Retina (tissue), 1 donor: ENCODE results near the gene TESK1.

ENCODE experiments used
- DNase-seq: peaks from one replicate; pipeline ENCODE4 v3.0.0-alpha.2; 2016

TESK1 gene

DNA sequence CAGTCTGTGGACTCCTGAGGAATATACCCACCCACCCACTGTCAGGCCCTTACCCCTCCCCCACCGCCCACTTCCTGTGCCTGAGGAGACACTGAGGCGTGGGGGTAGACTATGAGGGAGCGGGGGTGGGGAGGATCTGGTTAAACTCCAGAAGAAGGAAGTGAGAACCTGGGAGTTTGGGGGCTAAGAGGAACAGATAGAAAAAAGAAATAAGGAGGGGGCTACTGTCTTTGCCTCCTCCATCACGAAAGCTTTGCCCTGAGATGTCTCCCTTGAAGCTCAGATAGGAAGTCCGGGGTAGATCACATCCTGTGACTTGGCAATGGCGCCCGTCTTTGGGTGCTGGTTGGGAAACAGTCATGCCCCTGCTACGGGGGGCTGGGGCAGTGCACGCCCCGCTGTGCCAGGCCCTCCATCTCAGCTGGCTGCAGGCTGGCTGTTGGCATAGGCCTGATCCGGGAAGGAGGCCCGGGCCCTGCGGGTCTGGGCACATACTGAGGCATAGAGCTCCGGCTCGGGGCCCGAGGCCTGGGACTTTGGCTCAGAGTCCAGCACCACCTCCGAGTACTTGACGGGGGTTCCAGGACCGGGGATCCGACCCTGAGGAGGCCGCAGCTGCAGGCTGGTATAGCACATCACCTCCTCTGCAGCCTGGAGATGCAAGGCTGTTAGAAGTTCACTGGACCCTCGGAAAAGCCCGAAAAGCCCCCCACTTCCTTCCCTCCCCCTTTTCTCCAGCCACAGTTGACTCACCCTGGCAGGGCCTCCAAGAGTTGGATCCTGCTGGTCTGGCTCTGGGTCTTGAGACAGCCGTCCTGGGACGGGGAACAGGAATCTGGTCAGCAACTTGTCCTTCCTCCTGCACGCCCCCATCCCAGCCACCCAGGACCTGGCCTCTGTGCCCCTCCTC lies 44.6 kb downstream of the TESK1 start:
- DNase-seq, result no peak

DNA sequence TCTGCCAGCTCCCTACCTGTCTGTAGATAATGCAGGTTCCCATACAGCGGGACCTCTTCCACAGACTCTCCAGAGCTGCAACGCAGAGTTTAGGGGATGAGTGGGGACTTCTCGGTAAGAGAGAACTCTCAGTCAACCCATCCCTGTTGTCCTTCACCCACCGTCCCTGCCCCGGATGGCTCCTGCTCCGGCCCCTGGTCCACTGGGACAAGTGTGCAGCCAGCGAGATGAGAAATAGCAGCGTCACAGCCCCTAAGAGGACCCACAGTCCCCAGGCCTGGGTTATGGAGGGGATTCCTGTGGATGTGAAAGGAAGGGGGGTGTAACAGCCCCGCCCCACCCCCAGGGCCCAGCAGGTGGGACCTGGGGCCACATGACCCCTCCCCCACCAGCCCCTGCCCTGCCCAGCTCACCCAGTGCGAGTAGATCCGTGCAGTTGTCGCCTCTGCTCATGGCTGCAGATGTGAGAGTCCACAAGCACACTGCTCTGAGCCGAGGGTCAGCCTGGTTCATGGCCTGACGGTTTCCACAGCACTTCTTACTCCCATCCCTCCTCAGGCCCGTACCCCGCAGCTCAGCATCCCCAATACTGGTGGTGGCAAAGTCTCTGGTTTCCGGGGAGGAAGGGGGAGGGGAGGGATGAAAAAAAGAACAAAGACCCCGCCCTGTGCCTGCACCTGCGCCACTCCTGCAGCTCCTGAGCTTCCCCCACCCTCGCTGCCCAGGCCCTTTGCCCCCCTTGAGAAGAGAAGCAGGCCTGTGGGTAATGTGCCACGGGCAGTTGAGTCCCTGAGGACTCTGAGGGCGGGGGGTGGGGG lies 45.5 kb downstream of the TESK1 start, which contains the start of gene SIT1:
SIT1 (minus strand) TSS at position 591 of the 818 bp plus-strand sequence; CDS start at position 513, 78 bp downstream.
- DNase-seq, result no peak

DNA sequence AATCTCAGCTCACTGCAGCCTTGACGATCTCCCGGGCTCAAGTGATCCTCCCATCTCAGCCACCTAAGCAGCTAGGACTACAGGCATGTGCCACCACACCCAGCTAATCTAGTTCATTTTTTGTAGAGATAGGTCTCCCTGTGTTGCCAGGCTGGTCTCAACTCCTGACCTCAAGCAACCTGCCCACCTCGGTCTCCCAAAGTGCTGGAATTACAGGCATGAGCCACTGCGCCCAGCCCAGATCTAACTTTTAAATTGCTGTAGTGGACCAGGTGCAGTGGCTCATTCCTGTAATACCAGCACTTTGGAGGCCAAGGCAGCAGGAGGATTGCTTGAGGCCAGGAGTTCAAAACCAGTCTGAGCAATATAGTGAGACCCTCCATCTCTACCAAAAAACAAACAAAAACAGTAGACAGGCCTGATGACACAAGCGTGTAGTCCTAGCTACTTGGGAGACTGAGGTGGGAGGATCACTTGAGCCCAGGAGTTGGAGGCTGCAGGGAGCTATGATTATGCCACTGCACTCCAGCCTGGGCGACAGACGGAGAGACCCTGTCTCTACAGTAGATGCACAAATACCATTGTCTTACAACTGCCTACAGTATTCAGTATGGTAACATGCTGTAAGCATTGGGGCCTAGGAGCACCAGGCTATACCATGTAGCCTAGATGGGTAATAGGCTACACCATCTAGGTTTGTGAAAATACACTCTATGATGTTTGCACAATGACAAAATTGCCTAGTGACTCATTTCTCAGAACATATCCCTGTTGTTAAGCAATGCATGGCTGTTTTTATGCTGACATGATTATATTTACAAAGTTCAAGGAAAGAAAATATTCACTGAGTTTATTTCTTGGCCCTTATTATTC lies 47.1 kb downstream of the TESK1 start:
- DNase-seq, result no peak

DNA sequence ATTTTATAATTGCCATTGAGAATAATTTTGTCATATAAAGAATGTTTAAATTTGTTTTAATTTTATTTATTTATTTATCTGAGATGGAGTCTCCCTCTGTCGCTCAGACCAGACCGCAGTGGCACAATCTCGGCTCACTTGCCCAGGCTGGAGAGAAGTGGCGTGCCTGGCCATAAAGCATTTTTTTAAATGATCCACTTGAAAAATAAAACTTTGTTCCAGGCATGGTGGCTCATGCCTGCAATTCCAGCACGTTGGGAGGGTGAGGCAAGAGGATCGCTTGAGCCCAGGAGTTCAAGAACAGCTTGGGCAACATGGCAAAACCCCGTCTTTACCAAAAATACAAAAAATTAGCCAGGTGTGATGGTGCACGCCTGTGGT lies 47.8 kb downstream of the TESK1 start:
- no peak for DNase-seq

DNA sequence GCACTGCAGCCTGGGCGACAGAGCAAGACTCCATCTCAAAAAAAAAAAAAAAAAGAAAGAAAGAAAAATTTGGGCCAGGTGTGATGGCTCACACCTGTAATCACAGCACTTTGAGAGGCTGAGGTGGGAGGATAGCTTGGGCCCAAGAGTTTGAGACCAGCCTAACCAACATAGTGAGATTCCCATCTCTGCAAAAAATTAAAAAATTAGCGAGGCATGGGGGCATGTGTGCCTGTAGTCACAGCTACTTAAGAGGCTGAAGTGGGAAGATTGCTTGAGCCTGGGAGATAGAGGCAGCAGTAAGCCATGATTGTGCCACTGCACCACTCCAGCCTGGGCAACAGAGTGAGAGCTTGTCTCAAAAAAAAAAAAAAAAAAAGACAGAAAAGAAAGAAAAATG lies 48.5 kb downstream of the TESK1 start:
- no peak for DNase-seq

DNA sequence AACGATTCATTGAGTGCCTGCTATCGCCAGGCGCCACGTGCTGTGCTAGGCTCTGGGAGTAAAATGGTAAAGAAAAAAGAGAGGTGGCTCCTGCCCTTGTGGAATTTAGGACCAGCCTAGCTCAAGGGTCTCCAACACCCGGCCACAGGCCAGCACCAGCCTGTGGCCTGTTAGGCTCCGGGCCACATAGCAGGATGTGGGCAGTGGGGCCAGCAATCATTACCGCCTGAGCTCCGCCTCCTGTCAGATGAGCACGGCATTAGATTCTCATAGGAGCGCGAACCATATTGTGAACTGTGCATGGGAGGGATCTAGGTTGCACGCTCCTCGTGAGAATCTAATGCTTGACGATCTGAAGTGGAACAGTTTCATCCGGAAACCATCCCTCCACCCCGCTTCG lies 51.3 kb downstream of the TESK1 start:
- no peak for DNase-seq

DNA sequence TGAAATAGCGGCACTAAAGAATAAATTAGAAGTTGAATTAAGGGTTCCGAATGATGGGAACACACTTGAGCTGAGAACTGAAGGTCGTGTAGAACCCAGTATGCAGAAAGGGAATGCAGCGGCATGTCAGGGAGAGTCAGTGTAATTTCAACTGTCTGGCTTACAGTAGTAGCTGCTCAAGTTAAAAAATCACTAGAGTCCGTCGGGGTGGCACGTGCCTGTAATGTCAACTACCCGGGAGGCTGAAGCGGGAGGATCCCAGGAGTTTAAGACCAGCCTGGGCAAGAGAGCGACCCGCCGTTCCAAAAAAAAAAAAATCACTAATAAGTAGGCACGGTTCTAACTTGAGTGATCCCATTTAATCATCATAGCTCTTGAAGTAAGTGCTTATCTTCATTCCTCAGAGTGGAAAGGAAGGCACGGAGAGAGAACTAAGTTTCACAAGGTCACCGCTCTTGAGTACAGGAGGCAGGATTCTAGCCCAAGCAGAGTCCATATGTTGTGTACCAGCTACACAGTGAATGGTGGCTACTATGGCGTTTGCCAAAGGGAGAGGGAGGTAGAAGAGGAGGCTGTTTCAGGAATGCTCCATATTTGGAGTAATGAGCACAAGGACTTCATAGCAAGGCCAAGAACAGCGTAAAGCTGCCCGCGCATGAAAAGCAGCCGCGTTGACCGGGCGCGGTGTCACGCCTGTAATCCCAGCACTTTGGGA lies 51.9 kb downstream of the TESK1 start:
- DNase-seq, result no peak

DNA sequence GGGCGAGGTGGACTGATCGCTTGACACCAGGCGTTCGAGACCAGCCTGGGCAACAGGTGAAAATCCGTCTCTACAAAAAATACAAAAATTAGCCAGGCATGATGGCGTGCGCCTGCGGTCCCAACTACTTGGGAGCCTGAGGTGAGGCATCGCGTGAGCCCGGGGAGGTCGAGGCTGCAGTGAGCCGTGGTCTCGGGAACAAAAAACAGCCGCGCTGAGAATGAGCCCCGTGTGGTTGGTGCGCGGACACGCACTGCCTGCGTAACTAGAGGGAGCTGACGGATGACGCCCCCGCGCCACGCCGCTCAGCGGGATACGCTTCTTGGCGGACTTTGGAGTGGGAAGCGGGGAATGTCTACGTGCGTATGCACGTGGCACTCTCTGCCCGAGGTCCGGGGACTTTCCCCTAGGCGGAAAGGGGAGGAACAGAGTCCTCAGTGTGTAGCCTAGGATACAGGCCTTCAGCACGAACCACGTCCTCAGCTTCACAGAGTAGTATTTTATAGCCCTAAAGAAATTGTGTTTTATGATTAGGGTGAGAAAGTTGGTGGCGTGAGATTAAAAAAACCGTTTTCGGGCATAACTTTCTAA lies 52.6 kb downstream of the TESK1 start, which contains the start of gene RMRP:
RMRP (minus strand) TSS at position 474 of the 591 bp plus-strand sequence.
- DNase-seq, result peak; percentile 98

DNA sequence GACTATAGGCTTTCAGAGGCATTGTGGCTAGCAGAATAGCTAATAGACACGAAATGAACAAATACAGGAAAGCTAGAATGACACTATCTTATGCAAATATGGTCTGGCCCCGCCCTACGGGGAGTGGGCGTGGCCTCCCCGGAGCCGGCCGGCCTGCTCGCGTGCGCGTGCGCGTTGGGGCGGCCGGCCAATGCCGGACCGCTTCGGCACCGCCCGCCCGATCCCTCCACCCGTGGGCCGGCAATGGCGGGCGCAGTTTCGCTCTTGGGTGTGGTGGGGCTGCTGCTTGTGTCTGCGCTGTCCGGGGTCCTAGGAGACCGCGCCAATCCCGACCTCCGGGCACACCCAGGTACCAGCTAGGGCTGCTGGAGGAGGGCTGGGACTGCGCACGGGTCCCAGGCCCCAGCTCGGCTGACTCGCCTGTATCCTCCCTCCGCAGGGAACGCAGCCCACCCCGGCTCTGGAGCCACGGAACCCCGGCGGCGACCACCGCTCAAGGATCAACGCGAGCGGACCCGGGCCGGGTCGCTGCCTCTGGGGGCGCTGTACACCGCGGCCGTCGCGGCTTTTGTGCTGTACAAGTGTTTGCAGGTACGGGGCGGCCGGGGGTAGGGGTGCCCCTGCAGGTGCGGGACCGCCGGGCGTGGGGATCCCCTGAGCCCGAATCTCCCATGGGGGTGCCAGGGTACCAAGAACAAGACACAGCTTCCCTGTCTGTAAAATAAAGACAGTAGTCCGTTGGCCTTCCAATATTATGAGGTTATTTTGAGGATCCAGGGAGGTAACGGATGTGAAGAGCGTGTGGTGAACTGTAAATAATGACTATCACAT lies 53.3 kb downstream of the TESK1 start, which contains the start of gene CCDC107:
CCDC107 (plus strand) TSS at position 156 of the 831 bp plus-strand sequence; CDS start at position 244, 88 bp downstream.
- DNase-seq, result peak; percentile 99

DNA sequence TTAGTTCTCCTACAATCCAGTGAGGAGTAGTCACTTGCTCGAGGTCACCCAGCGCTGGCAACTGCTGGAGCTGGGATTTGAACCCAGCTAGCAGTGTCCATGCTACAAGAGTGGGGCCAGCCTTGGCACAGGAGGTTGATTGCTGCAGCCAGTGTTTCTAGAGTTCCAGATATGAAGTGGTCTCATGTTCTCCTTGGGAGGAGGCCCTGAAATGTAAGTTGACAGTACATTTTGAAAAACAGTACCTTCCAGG lies 53.8 kb downstream of the TESK1 start:
- DNase-seq, result no peak

DNA sequence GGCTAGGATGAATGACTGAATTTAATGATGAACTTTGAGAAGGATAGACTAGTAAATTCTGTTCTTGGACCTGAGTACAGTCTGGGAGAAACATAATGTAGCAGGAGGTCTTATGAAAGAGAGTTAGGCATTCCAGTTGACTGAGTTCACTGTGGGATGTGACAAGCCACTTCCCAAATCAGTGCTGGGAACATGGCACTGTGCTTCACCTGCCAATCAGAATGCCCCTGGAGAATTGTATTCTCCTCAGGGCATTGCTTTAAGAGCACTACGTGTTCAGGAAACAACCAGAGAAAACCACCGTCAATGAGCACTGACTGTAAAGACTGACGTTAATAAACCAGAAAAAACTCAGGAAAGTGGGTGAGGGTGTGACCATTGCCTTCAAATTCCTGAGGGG lies 54.3 kb downstream of the TESK1 start:
- DNase-seq, result no peak
